ENCODE results near the gene OTOA. TPM values are rescaled to one million over a fixed set of nuclear protein-coding genes. Genes with fewer than 3 reads are reported as not detected.
"Not testable (repeated sequence)": the region's sequence is repeated elsewhere in the genome, so short reads cannot be mapped to it uniquely, and the experiment has no call there.

Gene OTOA
- total RNA-seq, 1 donor from 2014 or later = not detected

- DNase-seq (ENCODE audit: low read depth in 2 of 2) = no peak
These were observed 56.8 kb downstream of the OTOA start for GRCh38 chr16:21720533-21720932.

- no peak for DNase-seq (ENCODE audit: low read depth in 2 of 2)
These were observed 59.1 kb downstream of the OTOA start for GRCh38 chr16:21722771-21723455.

GRCh38 chr16:21723532-21723931 lies 59.8 kb downstream of the OTOA start:
- DNase-seq (ENCODE audit: low read depth in 2 of 2) = no peak

- DNase-seq (ENCODE audit: low read depth in 2 of 2) = no peak
These were observed 63.6 kb downstream of the OTOA start for GRCh38 chr16:21727344-21727743.

- not testable (repeated sequence) for DNase-seq (ENCODE audit: low read depth in 2 of 2)
These were observed 67.5 kb downstream of the OTOA start for GRCh38 chr16:21731233-21731632.

- not testable (repeated sequence) for DNase-seq (ENCODE audit: low read depth in 2 of 2)
These were observed 76.9 kb downstream of the OTOA start for GRCh38 chr16:21740637-21741036.

- not testable (repeated sequence) for DNase-seq (ENCODE audit: low read depth in 2 of 2)
These were observed 92.7 kb downstream of the OTOA start for GRCh38 chr16:21756192-21757079.

- DNase-seq (ENCODE audit: low read depth in 2 of 2) = not testable (repeated sequence)
These were observed 93.4 kb downstream of the OTOA start for GRCh38 chr16:21757080-21757671.

- not testable (repeated sequence) for DNase-seq (ENCODE audit: low read depth in 2 of 2)
These were observed 104.5 kb downstream of the OTOA start for GRCh38 chr16:21768280-21768679.

GRCh38 chr16:21768810-21769209 lies 105.0 kb downstream of the OTOA start:
- DNase-seq (ENCODE audit: low read depth in 2 of 2) = not testable (repeated sequence)

GRCh38 chr16:21769284-21769683 lies 105.5 kb downstream of the OTOA start:
- peak; percentile 0 to 75 for DNase-seq (ENCODE audit: low read depth in 2 of 2)

- not testable (repeated sequence) for DNase-seq (ENCODE audit: low read depth in 2 of 2)
These were observed 106.8 kb downstream of the OTOA start for GRCh38 chr16:21770584-21770983.

- DNase-seq (ENCODE audit: low read depth in 2 of 2) = not testable (repeated sequence)
These were observed 108.9 kb downstream of the OTOA start for GRCh38 chr16:21772547-21773206.

- DNase-seq (ENCODE audit: low read depth in 2 of 2) = not testable (repeated sequence)
These were observed 109.4 kb downstream of the OTOA start for GRCh38 chr16:21773207-21773553.

GRCh38 chr16:21780525-21780924 lies 116.8 kb downstream of the OTOA start:
- not testable (repeated sequence) for DNase-seq (ENCODE audit: low read depth in 2 of 2)

GRCh38 chr16:21790506-21790905 lies 126.7 kb downstream of the OTOA start:
- DNase-seq (ENCODE audit: low read depth in 2 of 2) = not testable (repeated sequence)

GRCh38 chr16:21793310-21793709 lies 129.5 kb downstream of the OTOA start:
- not testable (repeated sequence) for DNase-seq (ENCODE audit: low read depth in 2 of 2)

GRCh38 chr16:21798601-21799000 lies 134.8 kb downstream of the OTOA start:
- not testable (repeated sequence) for DNase-seq (ENCODE audit: low read depth in 2 of 2)

GRCh38 chr16:21801538-21802374 lies 138.0 kb downstream of the OTOA start:
- DNase-seq (ENCODE audit: low read depth in 2 of 2) = peak in 1 of 2 donors; percentile 60

- DNase-seq (ENCODE audit: low read depth in 2 of 2) = not testable (repeated sequence)
These were observed 138.6 kb downstream of the OTOA start for GRCh38 chr16:21802375-21802663.
